ENCODE measurements around the gene LRTM2.

DNA sequence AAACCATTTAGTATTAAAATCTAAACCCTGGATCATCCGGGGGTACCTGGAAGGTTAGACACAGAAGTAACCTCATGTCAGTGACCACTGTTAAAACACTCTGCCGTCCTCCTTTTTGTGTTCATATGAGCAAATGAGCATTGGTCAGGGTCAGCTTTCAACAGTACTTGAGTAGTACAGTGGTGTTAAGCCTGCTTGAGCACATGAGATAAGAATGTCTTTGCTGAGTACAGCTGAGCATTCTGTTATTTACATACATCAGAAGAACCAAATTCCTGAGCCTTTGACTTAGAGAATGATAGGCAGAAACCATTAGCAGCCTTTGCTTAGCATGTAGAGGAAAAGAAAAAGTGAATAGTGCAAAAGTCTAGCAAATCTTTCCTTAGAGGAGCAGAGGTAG, 38.6 kb upstream of the LRTM2 start:
- TF ChIP-seq, protein P1, sequence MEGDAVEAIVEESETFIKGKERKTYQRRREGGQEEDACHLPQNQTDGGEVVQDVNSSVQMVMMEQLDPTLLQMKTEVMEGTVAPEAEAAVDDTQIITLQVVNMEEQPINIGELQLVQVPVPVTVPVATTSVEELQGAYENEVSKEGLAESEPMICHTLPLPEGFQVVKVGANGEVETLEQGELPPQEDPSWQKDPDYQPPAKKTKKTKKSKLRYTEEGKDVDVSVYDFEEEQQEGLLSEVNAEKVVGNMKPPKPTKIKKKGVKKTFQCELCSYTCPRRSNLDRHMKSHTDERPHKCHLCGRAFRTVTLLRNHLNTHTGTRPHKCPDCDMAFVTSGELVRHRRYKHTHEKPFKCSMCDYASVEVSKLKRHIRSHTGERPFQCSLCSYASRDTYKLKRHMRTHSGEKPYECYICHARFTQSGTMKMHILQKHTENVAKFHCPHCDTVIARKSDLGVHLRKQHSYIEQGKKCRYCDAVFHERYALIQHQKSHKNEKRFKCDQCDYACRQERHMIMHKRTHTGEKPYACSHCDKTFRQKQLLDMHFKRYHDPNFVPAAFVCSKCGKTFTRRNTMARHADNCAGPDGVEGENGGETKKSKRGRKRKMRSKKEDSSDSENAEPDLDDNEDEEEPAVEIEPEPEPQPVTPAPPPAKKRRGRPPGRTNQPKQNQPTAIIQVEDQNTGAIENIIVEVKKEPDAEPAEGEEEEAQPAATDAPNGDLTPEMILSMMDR (IDR thresholded peaks at IDR 0.05) = no peak
- TF ChIP-seq POLR2AphosphoS5 (IDR thresholded peaks at IDR 0.05) (no peak), EP300 (IDR thresholded peaks at IDR 0.05; ENCODE audit: low read depth) (no peak)

Measured in transverse colon (tissue), 4 donors.